ENCODE results near the gene METTL9.
"Not testable (repeated sequence)": the region's sequence is repeated elsewhere in the genome, so short reads cannot be mapped to it uniquely, and the experiment has no call there.

METTL9 gene

DNA sequence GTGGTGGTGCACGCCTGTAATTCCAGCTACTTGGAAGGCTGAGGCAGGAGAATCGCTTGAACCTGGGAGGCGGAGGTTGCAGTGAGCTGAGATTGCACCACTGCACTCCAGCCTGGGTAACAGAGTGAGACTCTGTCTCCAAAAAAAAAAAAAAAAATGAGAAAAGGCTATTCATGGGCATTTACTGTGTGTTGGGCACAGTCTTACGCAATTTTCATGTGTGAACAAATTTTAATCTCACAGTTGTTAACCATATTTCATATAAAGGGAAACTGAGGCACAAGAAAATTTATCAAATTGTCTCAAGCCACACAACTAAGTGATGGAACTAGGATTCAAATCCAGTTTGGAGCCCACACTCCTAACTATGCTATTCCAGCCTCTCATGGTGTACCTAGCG, 81.3 kb downstream of the METTL9 start:
- H3K9ac ChIP-seq (ENCODE audit: low read length); H3K9me3 ChIP-seq (ENCODE audit: low read length); H3K36me3 ChIP-seq (ENCODE audit: insufficient read depth, low read length); H3K27ac ChIP-seq (ENCODE audit: low read depth, low read length); H3K27me3 ChIP-seq (ENCODE audit: control insufficient read depth in 1 of 2, insufficient read depth in 2 of 2, low read length in 2 of 2); H3K4me1 ChIP-seq (ENCODE audit: insufficient read depth, low read length); H3K4me3 ChIP-seq (ENCODE audit: low read depth in 1 of 2, low read length in 2 of 2): not testable (repeated sequence)

GRCh38 chr16:21683184-21683583, 83.8 kb downstream of the METTL9 start:
- no peaks in the 10 kb centered on the region for H3K36me3 ChIP-seq (ENCODE audit: insufficient read depth, low read length)
- no peaks in the 10 kb centered on the region for H3K9me3 ChIP-seq (ENCODE audit: low read length)
- H3K9ac ChIP-seq (ENCODE audit: low read length), result no peak overlapping the region
- no peak overlapping the region for H3K4me3 ChIP-seq (ENCODE audit: low read depth in 1 of 2, low read length in 2 of 2)
- no peaks in the 10 kb centered on the region for H3K4me1 ChIP-seq (ENCODE audit: insufficient read depth, low read length)
- H3K27ac ChIP-seq (ENCODE audit: low read depth, low read length), result no peak overlapping the region
- no peaks in the 10 kb centered on the region for H3K27me3 ChIP-seq (ENCODE audit: control insufficient read depth in 1 of 2, insufficient read depth in 2 of 2, low read length in 2 of 2)

GRCh38 chr16:21684199-21684598, 84.8 kb downstream of the METTL9 start:
- H3K9me3 ChIP-seq (ENCODE audit: low read length), result no peaks in the 10 kb centered on the region
- no peak overlapping the region for H3K9ac ChIP-seq (ENCODE audit: low read length)
- H3K27me3 ChIP-seq (ENCODE audit: control insufficient read depth in 1 of 2, insufficient read depth in 2 of 2, low read length in 2 of 2), result no peaks in the 10 kb centered on the region
- H3K27ac ChIP-seq (ENCODE audit: low read depth, low read length), result no peak overlapping the region
- H3K36me3 ChIP-seq (ENCODE audit: insufficient read depth, low read length), result no peaks in the 10 kb centered on the region
- no peak overlapping the region for H3K4me3 ChIP-seq (ENCODE audit: low read depth in 1 of 2, low read length in 2 of 2)
- no peaks in the 10 kb centered on the region for H3K4me1 ChIP-seq (ENCODE audit: insufficient read depth, low read length)

DNA sequence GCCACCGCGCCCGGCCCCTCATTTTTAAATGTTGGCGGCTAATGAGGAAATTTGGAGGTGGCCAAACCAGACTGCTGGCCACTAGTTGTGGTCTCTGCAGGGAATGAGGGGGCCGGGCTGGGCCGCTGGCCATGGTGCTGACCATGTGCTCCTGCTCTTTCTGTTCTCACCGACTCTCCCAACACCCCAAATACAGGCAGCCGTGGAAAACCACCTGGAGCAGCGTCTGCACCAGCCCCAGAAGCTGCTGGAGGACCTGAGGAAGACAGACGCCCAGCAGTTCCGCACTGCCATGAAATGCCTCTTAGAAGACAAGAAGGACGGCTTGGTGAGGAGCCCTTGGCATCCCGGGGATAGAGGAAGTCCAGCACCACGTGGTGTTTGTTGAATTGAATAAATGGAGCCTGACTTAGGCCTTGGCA, 85.7 kb downstream of the METTL9 start:
- Histone ChIP-seq H3K36me3 (ENCODE audit: insufficient read depth, low read length) (no peaks in the 10 kb centered on the region), H3K27ac (ENCODE audit: low read depth, low read length) (no peak overlapping the region), H3K9me3 (ENCODE audit: low read length) (no peaks in the 10 kb centered on the region), H3K9ac (ENCODE audit: low read length) (no peak overlapping the region), H3K4me3 (ENCODE audit: low read depth in 1 of 2, low read length in 2 of 2) (no peak overlapping the region), H3K4me1 (ENCODE audit: insufficient read depth, low read length) (no peaks in the 10 kb centered on the region), H3K27me3 (ENCODE audit: control insufficient read depth in 1 of 2, insufficient read depth in 2 of 2, low read length in 2 of 2) (no peaks in the 10 kb centered on the region)

DNA sequence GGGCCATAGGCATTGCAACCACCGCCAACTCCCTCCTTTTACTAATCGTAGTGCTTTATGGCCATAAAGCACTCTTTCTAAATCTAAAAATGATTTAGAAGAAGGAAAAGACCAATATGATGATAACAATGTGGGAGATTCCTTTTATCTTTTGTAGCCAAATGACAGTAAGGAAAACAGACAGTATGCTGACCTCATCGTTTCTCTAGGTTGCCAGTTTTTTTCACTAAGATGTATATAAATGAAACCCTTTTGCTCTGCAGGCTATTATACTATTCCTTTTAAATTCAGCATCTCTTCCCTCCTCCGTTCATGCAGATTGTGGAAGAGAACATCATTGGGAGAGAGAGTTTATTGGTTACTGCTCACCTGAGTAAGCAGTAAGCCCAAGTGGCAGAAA, 89.7 kb downstream of the METTL9 start:
- Histone ChIP-seq H3K27ac (ENCODE audit: low read depth, low read length) (no peak overlapping the region), H3K9me3 (ENCODE audit: low read length) (no peaks in the 10 kb centered on the region), H3K4me3 (ENCODE audit: low read depth in 1 of 2, low read length in 2 of 2) (no peak overlapping the region), H3K36me3 (ENCODE audit: insufficient read depth, low read length) (no peaks in the 10 kb centered on the region), H3K27me3 (ENCODE audit: control insufficient read depth in 1 of 2, insufficient read depth in 2 of 2, low read length in 2 of 2) (no peaks in the 10 kb centered on the region), H3K4me1 (ENCODE audit: insufficient read depth, low read length) (no peaks in the 10 kb centered on the region), H3K9ac (ENCODE audit: low read length) (no peak overlapping the region)

- not testable (repeated sequence) for H3K9me3 ChIP-seq (ENCODE audit: low read length); H3K4me1 ChIP-seq (ENCODE audit: insufficient read depth, low read length); H3K36me3 ChIP-seq (ENCODE audit: insufficient read depth, low read length); H3K9ac ChIP-seq (ENCODE audit: low read length); H3K27ac ChIP-seq (ENCODE audit: low read depth, low read length); H3K27me3 ChIP-seq (ENCODE audit: control insufficient read depth in 1 of 2, insufficient read depth in 2 of 2, low read length in 2 of 2); H3K4me3 ChIP-seq (ENCODE audit: low read depth in 1 of 2, low read length in 2 of 2)
Measured at GRCh38 chr16:21690967-21691366, 91.6 kb downstream of the METTL9 start.

GRCh38 chr16:21694609-21695008, 95.2 kb downstream of the METTL9 start:
- no peak overlapping the region for H3K27ac ChIP-seq (ENCODE audit: low read depth, low read length)
- H3K9ac ChIP-seq (ENCODE audit: low read length), result no peak overlapping the region
- H3K4me1 ChIP-seq (ENCODE audit: insufficient read depth, low read length), result no peaks in the 10 kb centered on the region
- H3K27me3 ChIP-seq (ENCODE audit: control insufficient read depth in 1 of 2, insufficient read depth in 2 of 2, low read length in 2 of 2), result no peaks in the 10 kb centered on the region
- H3K4me3 ChIP-seq (ENCODE audit: low read depth in 1 of 2, low read length in 2 of 2), result no peak overlapping the region
- no peaks in the 10 kb centered on the region for H3K36me3 ChIP-seq (ENCODE audit: insufficient read depth, low read length)
- H3K9me3 ChIP-seq (ENCODE audit: low read length), result no peaks in the 10 kb centered on the region

GRCh38 chr16:21697032-21697431, 97.7 kb downstream of the METTL9 start:
- Histone ChIP-seq H3K36me3 (ENCODE audit: insufficient read depth, low read length) (no peaks in the 10 kb centered on the region), H3K9me3 (ENCODE audit: low read length) (no peaks in the 10 kb centered on the region), H3K4me1 (ENCODE audit: insufficient read depth, low read length) (no peaks in the 10 kb centered on the region), H3K4me3 (ENCODE audit: low read depth in 1 of 2, low read length in 2 of 2) (no peak overlapping the region), H3K27ac (ENCODE audit: low read depth, low read length) (no peak overlapping the region), H3K9ac (ENCODE audit: low read length) (no peak overlapping the region), H3K27me3 (ENCODE audit: control insufficient read depth in 1 of 2, insufficient read depth in 2 of 2, low read length in 2 of 2) (no peaks in the 10 kb centered on the region)

DNA sequence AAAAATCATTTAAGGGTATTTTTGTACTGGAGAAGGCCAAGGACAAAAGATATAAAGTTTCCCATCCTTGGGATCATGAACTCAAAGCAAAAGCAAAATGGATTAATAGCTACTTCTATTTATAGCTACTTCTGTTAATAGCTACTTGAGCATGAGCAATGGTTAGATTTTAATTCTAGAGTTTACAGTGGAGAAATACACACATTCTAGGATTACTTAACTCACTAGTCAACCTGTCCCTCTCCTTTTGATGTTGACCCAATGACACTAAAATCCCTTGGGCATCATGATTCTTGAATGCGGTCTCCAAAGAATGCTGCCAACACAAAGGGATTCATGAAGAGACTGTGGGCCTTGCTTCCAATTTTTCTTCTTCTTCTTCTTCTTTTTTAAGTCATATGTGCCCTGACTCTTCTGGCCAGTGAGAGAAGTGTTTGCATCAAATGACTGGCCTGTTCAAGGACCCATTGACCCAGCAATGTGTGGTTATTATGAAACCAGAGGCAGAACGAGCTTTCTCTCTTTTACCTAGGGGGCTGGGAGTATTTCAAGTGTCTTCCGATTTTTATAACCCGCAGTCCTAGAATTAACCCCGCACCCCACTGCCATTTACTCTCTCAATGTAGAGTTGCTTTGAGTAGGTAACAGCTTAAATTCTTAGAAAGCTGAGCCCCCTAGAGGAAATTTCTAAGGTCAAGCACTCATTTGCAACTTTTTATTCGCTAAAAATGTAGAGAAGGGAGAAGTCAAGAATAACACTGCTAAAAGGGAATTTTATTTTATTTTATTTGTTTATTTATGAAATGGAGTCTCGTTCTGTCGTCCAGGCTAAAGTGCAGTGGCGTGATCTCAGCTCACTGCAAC, 99.0 kb downstream of the METTL9 start:
- H3K4me3 ChIP-seq (ENCODE audit: low read depth in 1 of 2, low read length in 2 of 2), result no peak overlapping the region
- H3K9me3 ChIP-seq (ENCODE audit: low read length), result no peaks in the 10 kb centered on the region
- H3K27me3 ChIP-seq (ENCODE audit: control insufficient read depth in 1 of 2, insufficient read depth in 2 of 2, low read length in 2 of 2), result no peaks in the 10 kb centered on the region
- no peak overlapping the region for H3K27ac ChIP-seq (ENCODE audit: low read depth, low read length)
- H3K4me1 ChIP-seq (ENCODE audit: insufficient read depth, low read length), result no peaks in the 10 kb centered on the region
- H3K9ac ChIP-seq (ENCODE audit: low read length), result no peak overlapping the region
- no peaks in the 10 kb centered on the region for H3K36me3 ChIP-seq (ENCODE audit: insufficient read depth, low read length)

DNA sequence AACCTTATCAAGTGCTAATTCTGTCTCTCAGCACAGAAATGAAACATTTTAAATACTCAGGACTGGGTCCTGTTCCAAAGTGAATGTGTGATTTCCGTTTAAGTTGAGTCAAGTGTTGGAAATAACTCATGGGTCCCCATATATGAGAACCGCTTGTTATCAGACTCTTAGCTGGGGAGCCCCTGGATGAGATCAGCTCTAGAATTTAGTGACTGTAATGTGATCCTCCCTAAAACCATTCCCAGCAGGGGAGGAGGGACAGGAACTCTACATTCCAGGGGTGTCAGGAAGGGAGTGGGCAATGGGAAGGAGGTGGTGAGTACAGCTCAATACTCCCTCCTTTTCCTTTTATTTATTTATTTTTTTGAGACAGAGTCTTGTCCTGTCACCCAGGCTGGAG, 101.9 kb downstream of the METTL9 start:
- Histone ChIP-seq H3K36me3 (ENCODE audit: insufficient read depth, low read length) (no peaks in the 10 kb centered on the region), H3K27ac (ENCODE audit: low read depth, low read length) (no peak overlapping the region), H3K27me3 (ENCODE audit: control insufficient read depth in 1 of 2, insufficient read depth in 2 of 2, low read length in 2 of 2) (no peaks in the 10 kb centered on the region), H3K4me3 (ENCODE audit: low read depth in 1 of 2, low read length in 2 of 2) (no peak overlapping the region), H3K4me1 (ENCODE audit: insufficient read depth, low read length) (no peaks in the 10 kb centered on the region), H3K9ac (ENCODE audit: low read length) (no peak overlapping the region), H3K9me3 (ENCODE audit: low read length) (no peaks in the 10 kb centered on the region)

- Histone ChIP-seq H3K9me3 (ENCODE audit: low read length) (no peaks in the 10 kb centered on the region), H3K9ac (ENCODE audit: low read length) (no peak overlapping the region), H3K4me1 (ENCODE audit: insufficient read depth, low read length) (no peaks in the 10 kb centered on the region), H3K27ac (ENCODE audit: low read depth, low read length) (no peak overlapping the region), H3K36me3 (ENCODE audit: insufficient read depth, low read length) (no peaks in the 10 kb centered on the region), H3K4me3 (ENCODE audit: low read depth in 1 of 2, low read length in 2 of 2) (no peak overlapping the region), H3K27me3 (ENCODE audit: control insufficient read depth in 1 of 2, insufficient read depth in 2 of 2, low read length in 2 of 2) (no peaks in the 10 kb centered on the region)
Measured at GRCh38 chr16:21702276-21702675, 102.9 kb downstream of the METTL9 start.

DNA sequence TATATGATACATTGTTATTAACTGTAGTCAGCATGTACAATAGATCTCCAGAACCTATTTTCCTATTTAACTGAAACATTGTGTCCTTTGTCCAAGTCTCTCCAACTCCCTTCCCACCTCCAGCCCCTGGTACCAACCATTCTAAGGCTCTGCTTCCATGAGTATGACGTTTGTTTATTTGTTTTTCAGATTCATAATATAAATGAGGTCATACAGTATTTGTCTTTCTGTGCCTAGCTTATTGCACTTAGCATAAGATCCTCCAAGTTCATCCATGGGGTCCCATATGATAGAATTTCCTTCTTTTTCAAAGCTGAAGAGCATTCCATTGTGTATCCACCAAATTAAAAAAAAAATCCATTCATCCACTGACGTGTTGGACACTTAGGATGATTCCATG, 103.8 kb downstream of the METTL9 start:
- no peak overlapping the region for H3K4me3 ChIP-seq (ENCODE audit: low read depth in 1 of 2, low read length in 2 of 2)
- no peaks in the 10 kb centered on the region for H3K9me3 ChIP-seq (ENCODE audit: low read length)
- H3K9ac ChIP-seq (ENCODE audit: low read length), result no peak overlapping the region
- no peaks in the 10 kb centered on the region for H3K27me3 ChIP-seq (ENCODE audit: control insufficient read depth in 1 of 2, insufficient read depth in 2 of 2, low read length in 2 of 2)
- H3K27ac ChIP-seq (ENCODE audit: low read depth, low read length), result no peak overlapping the region
- no peaks in the 10 kb centered on the region for H3K36me3 ChIP-seq (ENCODE audit: insufficient read depth, low read length)
- no peaks in the 10 kb centered on the region for H3K4me1 ChIP-seq (ENCODE audit: insufficient read depth, low read length)
